C4-2B (cell line): ENCODE measurements around the gene ENPP3.

Source experiments
- CTCF ChIP-seq: fragments of 450-650 bp; conservative IDR thresholded peaks from 2 replicates; pipeline ENCODE4 v1.5.1; 2017; ENCODE audit warnings: mild to moderate bottlenecking
- ZFX ChIP-seq: fragments of 450-650 bp; IDR thresholded peaks from 2 replicates; pipeline ENCODE4 v1.6.1; 2017

DNA sequence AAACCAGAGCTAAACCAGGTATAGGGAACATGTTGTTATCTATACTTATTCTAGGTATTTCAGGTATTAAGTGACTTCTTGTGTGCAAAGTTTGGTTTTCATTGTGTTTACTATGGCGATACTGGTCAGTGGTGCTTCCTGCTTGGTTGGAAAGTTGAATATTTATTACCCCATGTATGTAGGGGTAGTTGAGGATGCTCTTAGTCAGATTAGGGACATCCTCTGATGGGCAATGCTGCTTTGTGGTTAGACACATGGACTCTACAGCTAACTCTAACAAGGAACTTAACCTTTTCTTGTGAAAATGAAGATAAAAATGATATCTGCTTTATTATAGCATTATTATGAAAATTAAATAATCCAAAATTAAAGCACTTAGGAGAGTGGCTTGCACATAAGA lies 126.6 kb downstream of the ENPP3 start:
- TF ChIP-seq CTCF (no peak), ZFX (no peak)
